Measurements from ENCODE around the gene TTC21B. TPM values are rescaled to one million over a fixed set of nuclear protein-coding genes. Genes with fewer than 3 reads are reported as not detected.

Gene TTC21B
- total RNA-seq, 4 donors from 2014 or later: 27.6 to 79.2 (median 36.9) TPM

GRCh38 chr2:165891943-165892342, 61.6 kb downstream of the TTC21B start:
- intact Hi-C loops (cut with DNase I; ENCODE audit: low total_unique reads): no loop called here
- Histone ChIP-seq H3K27me3 (no peaks in the 10 kb centered on the region), H3K27ac (no peak overlapping the region), H3K4me3 (no peak overlapping the region), H3K4me1 (no peaks in the 10 kb centered on the region), H3K36me3 (no peaks in the 10 kb centered on the region), H3K9me3 (no peaks in the 10 kb centered on the region)
- TF ChIP-seq, protein P1, sequence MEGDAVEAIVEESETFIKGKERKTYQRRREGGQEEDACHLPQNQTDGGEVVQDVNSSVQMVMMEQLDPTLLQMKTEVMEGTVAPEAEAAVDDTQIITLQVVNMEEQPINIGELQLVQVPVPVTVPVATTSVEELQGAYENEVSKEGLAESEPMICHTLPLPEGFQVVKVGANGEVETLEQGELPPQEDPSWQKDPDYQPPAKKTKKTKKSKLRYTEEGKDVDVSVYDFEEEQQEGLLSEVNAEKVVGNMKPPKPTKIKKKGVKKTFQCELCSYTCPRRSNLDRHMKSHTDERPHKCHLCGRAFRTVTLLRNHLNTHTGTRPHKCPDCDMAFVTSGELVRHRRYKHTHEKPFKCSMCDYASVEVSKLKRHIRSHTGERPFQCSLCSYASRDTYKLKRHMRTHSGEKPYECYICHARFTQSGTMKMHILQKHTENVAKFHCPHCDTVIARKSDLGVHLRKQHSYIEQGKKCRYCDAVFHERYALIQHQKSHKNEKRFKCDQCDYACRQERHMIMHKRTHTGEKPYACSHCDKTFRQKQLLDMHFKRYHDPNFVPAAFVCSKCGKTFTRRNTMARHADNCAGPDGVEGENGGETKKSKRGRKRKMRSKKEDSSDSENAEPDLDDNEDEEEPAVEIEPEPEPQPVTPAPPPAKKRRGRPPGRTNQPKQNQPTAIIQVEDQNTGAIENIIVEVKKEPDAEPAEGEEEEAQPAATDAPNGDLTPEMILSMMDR (IDR thresholded peaks at IDR 0.05): no peak
- DNase-seq: no peak

DNA sequence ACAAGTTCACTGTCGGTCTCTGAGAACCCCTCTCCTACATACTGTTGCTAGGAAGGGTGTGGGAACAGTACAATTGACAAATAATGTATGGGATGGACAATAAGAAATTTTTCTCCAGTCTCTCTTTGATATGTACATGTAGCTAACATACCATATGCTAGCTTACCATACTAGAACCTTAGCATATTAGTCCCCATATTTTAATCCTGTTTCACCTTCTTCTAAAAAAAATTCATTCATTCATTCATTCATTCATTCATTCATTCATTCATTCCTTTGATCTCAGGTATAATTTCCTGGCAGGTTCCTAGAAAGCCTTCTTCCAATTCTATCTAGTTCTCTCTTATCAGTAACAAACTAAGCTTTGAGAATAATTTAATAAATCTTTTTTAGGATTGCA, 62.2 kb downstream of the TTC21B start:
- Histone ChIP-seq H3K4me3 (no peak overlapping the region), H3K36me3 (no peaks in the 10 kb centered on the region), H3K9me3 (no peaks in the 10 kb centered on the region), H3K27ac (no peak overlapping the region), H3K27me3 (no peaks in the 10 kb centered on the region), H3K4me1 (no peaks in the 10 kb centered on the region)
- intact Hi-C loops (cut with DNase I; ENCODE audit: low total_unique reads): no loop called here
- no peak for TF ChIP-seq POLR2A (IDR thresholded peaks at IDR 0.05)
- TF ChIP-seq, protein P1 (IDR thresholded peaks at IDR 0.05): no peak
- no peak for DNase-seq

GRCh38 chr2:165889798-165890197, 63.8 kb downstream of the TTC21B start:
- Histone ChIP-seq H3K4me3 (no peak overlapping the region), H3K9me3 (no peaks in the 10 kb centered on the region), H3K4me1 (no peaks in the 10 kb centered on the region), H3K27ac (no peak overlapping the region), H3K27me3 (no peaks in the 10 kb centered on the region), H3K36me3 (no peaks in the 10 kb centered on the region)
- DNase-seq: no peak
- TF ChIP-seq, protein P1 (IDR thresholded peaks at IDR 0.05): no peak
- TF ChIP-seq POLR2A (IDR thresholded peaks at IDR 0.05): no peak
- intact Hi-C loops (cut with DNase I; ENCODE audit: low total_unique reads): no loop called here

- TF ChIP-seq, protein P1 (IDR thresholded peaks at IDR 0.05): no peak
- no peak for TF ChIP-seq POLR2A (IDR thresholded peaks at IDR 0.05)
- Histone ChIP-seq H3K4me3 (no peak overlapping the region), H3K27me3 (no peaks in the 10 kb centered on the region), H3K36me3 (no peaks in the 10 kb centered on the region), H3K27ac (no peak overlapping the region), H3K4me1 (no peaks in the 10 kb centered on the region), H3K9me3 (no peaks in the 10 kb centered on the region)
- no peak for DNase-seq
- intact Hi-C loops (cut with DNase I; ENCODE audit: low total_unique reads): no loop called here
Measured at GRCh38 chr2:165889158-165889557, 64.4 kb downstream of the TTC21B start.

DNA sequence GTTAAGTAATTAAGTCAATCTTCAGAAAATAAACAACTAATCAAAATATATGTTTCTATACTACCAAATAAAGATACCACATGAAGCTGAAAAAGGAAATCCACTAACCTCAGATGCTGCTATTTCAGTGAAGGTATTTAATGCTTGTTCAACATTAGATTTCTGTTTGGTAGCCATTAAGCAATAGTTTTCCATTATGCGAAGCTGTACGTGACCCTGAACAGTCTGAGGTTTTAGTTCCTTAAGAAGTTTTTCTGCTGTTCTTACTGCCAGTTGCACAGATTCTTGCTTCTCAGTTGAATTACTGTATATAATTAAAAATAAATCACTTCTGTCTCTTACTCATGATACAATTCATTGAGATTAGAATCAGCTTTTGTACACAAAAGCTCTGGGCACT, 65.4 kb downstream of the TTC21B start:
- Histone ChIP-seq H3K36me3 (no peaks in the 10 kb centered on the region), H3K27me3 (no peaks in the 10 kb centered on the region), H3K9me3 (no peaks in the 10 kb centered on the region), H3K27ac (no peak overlapping the region), H3K4me1 (no peaks in the 10 kb centered on the region), H3K4me3 (no peak overlapping the region)
- intact Hi-C loops (cut with DNase I; ENCODE audit: low total_unique reads): no loop called here
- TF ChIP-seq, protein P1 (IDR thresholded peaks at IDR 0.05): no peak
- no peak for TF ChIP-seq POLR2A (IDR thresholded peaks at IDR 0.05)
- no peak for DNase-seq
